GM18870 (cell line): ENCODE data around the gene CDH18.

Source experiments
- ATAC-seq: cut with Tn5 transposase; IDR thresholded peaks from one replicate; pipeline ENCODE4 v1.9.1; 2021; ENCODE audit warnings: moderate library complexity; ENCODE audit not compliant: unreplicated experiment

Gene CDH18

GRCh38 chr5:19497229-19497815 is 490.7 kb downstream of the CDH18 start:
- ATAC-seq, result no peak

GRCh38 chr5:19496056-19496455 is 491.9 kb downstream of the CDH18 start:
- no peak for ATAC-seq

GRCh38 chr5:19492861-19493260 is 495.1 kb downstream of the CDH18 start:
- ATAC-seq, result no peak

- ATAC-seq, result no peak
These were observed 499.2 kb downstream of the CDH18 start for GRCh38 chr5:19488786-19489185.

- ATAC-seq, result no peak
These were observed 500.5 kb downstream of the CDH18 start for GRCh38 chr5:19487480-19487879.

- no peak for ATAC-seq
These were observed 508.4 kb downstream of the CDH18 start for GRCh38 chr5:19479562-19479961.

- no peak for ATAC-seq
These were observed 526.0 kb downstream of the CDH18 start for GRCh38 chr5:19462019-19462418.

- no peak for ATAC-seq
These were observed 563.5 kb downstream of the CDH18 start for GRCh38 chr5:19424506-19424905.
